NCI-H2196 treated with DMSO at 0.1 percent for 48 hours (cell line): ENCODE data around the gene IFT20.
"Not testable (repeated sequence)": the region's sequence is repeated elsewhere in the genome, so short reads cannot be mapped to it uniquely, and the experiment has no call there.

Experiments
- DNase-seq: peaks from one replicate; lab custom pipeline; 2025; ENCODE audit not compliant: unreplicated experiment; lab: John Stamatoyannopoulos, UW

Gene IFT20

GRCh38 chr17:28317099-28317965 lies 17.9 kb downstream of the IFT20 start:
- DNase-seq: no peak

- DNase-seq: no peak
These were observed 19.2 kb downstream of the IFT20 start for GRCh38 chr17:28315846-28316705.

- DNase-seq: no peak
These were observed 21.4 kb downstream of the IFT20 start for GRCh38 chr17:28313841-28314240.

- DNase-seq: no peak
These were observed 28.3 kb downstream of the IFT20 start for GRCh38 chr17:28306954-28307401.

GRCh38 chr17:28298449-28298848 lies 36.8 kb downstream of the IFT20 start:
- DNase-seq: no peak

GRCh38 chr17:28295677-28296578 lies 39.3 kb downstream of the IFT20 start:
- DNase-seq: no peak

GRCh38 chr17:28293994-28294393 lies 41.3 kb downstream of the IFT20 start:
- no peak for DNase-seq

GRCh38 chr17:28292878-28293277 lies 42.4 kb downstream of the IFT20 start:
- DNase-seq: not testable (repeated sequence)

GRCh38 chr17:28291780-28292330 lies 43.4 kb downstream of the IFT20 start:
- no peak for DNase-seq

- no peak for DNase-seq
These were observed 44.6 kb downstream of the IFT20 start for GRCh38 chr17:28290703-28291102.

GRCh38 chr17:28285965-28286364 lies 49.3 kb downstream of the IFT20 start:
- DNase-seq: no peak

GRCh38 chr17:28282596-28282995 lies 52.7 kb downstream of the IFT20 start:
- no peak for DNase-seq

GRCh38 chr17:28280826-28281225 lies 54.4 kb downstream of the IFT20 start:
- no peak for DNase-seq

GRCh38 chr17:28279411-28279810 lies 55.9 kb downstream of the IFT20 start:
- DNase-seq: no peak
